ENCODE measurements around the gene SYPL2.

DNA sequence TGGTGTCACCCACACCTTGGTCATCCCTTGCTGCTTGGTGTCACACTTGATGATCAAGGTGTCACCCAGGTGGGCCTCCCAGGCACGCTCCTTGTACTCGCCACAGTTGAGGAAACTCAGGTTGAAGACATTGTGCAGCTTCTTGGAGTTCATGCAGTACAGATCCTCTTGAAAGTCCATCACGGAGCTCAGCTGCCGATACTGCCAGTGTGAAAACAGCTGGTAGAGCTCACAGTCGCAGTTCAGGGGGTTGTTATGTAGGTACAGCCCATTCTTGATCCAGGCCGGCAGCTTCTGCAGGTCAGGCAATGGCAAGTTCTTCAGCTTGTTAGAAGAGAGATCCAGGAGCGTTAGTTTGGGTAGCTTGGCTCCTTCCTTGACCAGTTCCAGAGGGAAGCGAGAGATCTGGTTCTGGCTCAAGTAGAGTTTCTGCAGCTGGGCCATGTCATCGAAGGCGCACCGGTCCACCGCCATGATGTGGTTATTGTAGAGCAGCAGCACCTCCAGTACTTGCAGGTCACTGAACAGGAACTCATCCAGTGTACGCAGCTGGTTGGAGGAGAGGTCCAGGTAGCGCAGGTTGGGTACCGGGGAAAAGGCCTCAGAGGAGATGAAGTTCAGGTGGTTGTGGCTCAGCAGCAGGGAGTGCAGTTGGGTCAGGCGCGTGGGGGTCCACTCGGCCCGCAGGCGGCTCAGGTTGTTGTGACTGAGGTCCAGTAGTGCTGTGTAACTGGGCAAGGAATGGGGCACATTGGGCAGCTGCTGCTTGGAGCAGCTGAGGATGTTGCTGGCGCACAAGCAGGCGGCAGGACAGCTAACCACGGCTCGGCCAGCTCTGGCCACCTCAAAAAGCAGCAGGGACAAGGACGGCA lies 41.9 kb downstream of the SYPL2 start:
- no peak for TF ChIP-seq FOXA1 (IDR thresholded peaks at IDR 0.05)
- TF ChIP-seq, protein P1, sequence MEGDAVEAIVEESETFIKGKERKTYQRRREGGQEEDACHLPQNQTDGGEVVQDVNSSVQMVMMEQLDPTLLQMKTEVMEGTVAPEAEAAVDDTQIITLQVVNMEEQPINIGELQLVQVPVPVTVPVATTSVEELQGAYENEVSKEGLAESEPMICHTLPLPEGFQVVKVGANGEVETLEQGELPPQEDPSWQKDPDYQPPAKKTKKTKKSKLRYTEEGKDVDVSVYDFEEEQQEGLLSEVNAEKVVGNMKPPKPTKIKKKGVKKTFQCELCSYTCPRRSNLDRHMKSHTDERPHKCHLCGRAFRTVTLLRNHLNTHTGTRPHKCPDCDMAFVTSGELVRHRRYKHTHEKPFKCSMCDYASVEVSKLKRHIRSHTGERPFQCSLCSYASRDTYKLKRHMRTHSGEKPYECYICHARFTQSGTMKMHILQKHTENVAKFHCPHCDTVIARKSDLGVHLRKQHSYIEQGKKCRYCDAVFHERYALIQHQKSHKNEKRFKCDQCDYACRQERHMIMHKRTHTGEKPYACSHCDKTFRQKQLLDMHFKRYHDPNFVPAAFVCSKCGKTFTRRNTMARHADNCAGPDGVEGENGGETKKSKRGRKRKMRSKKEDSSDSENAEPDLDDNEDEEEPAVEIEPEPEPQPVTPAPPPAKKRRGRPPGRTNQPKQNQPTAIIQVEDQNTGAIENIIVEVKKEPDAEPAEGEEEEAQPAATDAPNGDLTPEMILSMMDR (IDR thresholded peaks at IDR 0.05; ENCODE audit: low read depth, low read length, missing input control) = no peak
- TF ChIP-seq, protein P2, sequence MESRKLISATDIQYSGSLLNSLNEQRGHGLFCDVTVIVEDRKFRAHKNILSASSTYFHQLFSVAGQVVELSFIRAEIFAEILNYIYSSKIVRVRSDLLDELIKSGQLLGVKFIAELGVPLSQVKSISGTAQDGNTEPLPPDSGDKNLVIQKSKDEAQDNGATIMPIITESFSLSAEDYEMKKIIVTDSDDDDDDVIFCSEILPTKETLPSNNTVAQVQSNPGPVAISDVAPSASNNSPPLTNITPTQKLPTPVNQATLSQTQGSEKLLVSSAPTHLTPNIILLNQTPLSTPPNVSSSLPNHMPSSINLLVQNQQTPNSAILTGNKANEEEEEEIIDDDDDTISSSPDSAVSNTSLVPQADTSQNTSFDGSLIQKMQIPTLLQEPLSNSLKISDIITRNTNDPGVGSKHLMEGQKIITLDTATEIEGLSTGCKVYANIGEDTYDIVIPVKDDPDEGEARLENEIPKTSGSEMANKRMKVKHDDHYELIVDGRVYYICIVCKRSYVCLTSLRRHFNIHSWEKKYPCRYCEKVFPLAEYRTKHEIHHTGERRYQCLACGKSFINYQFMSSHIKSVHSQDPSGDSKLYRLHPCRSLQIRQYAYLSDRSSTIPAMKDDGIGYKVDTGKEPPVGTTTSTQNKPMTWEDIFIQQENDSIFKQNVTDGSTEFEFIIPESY (IDR thresholded peaks at IDR 0.05) = no peak
- no peak for TF ChIP-seq RXRA (IDR thresholded peaks at IDR 0.05)
- no peak for TF ChIP-seq GABPA (IDR thresholded peaks at IDR 0.05 in 1 of 2, conservative IDR thresholded peaks at IDR 0.05 in 1 of 2)
